ENCODE measurements around the gene C1D.
"Not testable (repeated sequence)": the region's sequence is repeated elsewhere in the genome, so short reads cannot be mapped to it uniquely, and the experiment has no call there.

Gene C1D

DNA sequence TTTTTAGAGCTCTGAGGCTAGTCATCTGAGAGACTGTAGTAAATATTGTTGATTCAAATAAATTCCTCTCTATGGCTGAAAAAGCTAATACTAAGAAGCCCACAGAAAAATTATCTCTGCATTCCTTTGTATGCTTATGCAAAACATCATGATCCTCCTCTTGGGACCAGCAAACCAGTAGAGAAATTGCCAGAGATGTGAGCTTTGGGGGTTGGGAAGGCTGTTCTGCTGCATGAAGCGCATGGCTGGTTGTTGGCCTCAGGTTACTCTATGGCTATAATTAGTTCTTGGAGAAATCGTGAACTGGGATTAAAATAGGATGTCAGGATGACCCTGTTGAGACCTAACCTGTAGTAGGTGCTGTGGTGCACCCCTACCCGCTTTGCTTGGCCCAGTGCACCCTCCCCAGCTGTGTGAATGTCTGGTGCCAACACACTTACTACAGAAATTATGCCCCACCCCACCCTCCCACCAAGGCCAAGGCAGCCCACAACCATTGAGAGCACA is 35.5 kb upstream of the C1D start:
- FAIRE-seq (peak; percentile 35), DNase-seq (ENCODE audit: insufficient read length, low spot score) (no peak)
- TF ChIP-seq POU2F2 (IDR thresholded peaks at IDR 0.05; ENCODE audit: low read depth, low read length) (no peak), SPI1 (IDR thresholded peaks at IDR 0.05; ENCODE audit: low read depth, low read length) (no peak), PAX5 (IDR thresholded peaks at IDR 0.05; ENCODE audit: insufficient read depth, low read length, severe bottlenecking) (no peak)

DNA sequence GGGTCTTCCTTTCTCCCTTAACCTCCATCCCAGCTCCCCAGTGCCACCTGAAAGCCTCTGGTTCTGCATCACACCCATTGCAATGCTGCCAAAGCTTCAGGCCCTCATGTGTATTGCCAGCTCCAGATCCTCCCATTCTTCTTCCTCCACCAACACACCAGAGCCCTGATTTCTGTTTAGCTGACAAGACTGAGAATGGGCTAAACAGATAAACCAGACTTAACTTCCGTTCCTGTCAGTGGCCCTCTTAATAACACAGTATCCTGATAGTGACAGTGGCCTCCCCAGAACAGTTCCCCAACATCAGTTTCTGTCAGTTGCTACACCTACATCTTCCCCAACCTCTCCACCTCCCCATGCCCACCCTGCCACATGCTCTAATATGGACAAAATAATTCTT is 31.3 kb upstream of the C1D start:
- no peak for DNase-seq (ENCODE audit: insufficient read length, low spot score)
- TF ChIP-seq POLR2A (IDR thresholded peaks at IDR 0.05; ENCODE audit: low read depth, low read length): no peak
- TF ChIP-seq SPI1 (IDR thresholded peaks at IDR 0.05; ENCODE audit: low read depth, low read length): no peak
- no peak for TF ChIP-seq POU2F2 (IDR thresholded peaks at IDR 0.05; ENCODE audit: low read depth, low read length)
- TF ChIP-seq TAF1 (IDR thresholded peaks at IDR 0.05; ENCODE audit: low read depth, low read length): no peak
- no peak for TF ChIP-seq POLR2AphosphoS5 (IDR thresholded peaks at IDR 0.05; ENCODE audit: low read depth, low read length)
- TF ChIP-seq PAX5 (IDR thresholded peaks at IDR 0.05; ENCODE audit: insufficient read depth, low read length, severe bottlenecking): no peak
- FAIRE-seq: no peak

DNA sequence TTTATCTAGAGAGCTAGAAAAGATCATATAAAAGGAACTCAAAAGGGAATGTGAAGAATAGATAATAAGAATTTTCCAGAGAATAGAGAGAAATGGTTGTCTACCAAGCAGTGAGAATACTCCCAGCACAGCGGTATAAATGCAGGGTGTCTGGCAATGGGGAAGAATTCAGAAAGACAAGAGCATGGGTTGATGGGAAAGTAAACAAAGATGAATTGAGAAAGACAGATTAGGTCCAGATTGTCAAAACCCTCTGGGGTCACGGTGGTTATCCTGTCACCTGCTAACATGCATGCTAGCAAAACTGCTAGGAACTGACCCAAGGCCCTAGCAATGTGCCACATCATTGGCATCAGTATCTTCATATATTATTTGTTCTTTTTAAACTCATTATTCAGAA is 30.8 kb upstream of the C1D start:
- DNase-seq (ENCODE audit: insufficient read length, low spot score) (no peak), FAIRE-seq (no peak)
- TF ChIP-seq TAF1 (IDR thresholded peaks at IDR 0.05; ENCODE audit: low read depth, low read length) (no peak), POU2F2 (IDR thresholded peaks at IDR 0.05; ENCODE audit: low read depth, low read length) (no peak), POLR2AphosphoS5 (IDR thresholded peaks at IDR 0.05; ENCODE audit: low read depth, low read length) (no peak), PAX5 (IDR thresholded peaks at IDR 0.05; ENCODE audit: insufficient read depth, low read length, severe bottlenecking) (no peak), SPI1 (IDR thresholded peaks at IDR 0.05; ENCODE audit: low read depth, low read length) (no peak), POLR2A (IDR thresholded peaks at IDR 0.05; ENCODE audit: low read depth, low read length) (no peak)

DNA sequence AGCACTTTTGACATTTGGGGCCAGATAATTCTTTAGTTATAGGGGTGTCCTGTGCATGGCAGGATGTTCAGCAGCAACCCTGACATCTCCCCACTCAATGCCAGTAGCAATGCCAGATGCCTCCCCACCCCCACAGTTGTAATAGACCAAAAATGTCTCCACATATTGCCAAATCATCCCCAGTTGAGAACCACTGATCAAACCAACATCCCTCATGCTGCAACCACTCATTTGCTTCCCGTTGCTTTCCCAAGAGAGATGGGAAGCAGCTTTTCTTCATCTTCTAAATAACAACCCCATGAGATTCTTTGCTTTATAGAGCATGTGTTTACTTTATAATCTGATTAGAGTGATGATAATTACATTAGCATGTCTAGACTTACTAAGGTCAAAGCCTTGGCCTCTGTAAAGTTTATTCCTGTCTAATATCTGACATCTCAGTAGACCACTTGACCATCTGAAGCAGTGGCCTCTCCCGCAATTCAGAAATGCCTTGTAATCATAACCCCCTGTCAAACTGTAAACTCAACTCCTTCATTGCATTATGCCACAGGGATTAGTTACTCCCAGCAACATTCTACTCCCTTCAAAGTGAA is 28.7 kb upstream of the C1D start:
- DNase-seq (ENCODE audit: insufficient read length, low spot score): no peak
- no peak for FAIRE-seq
- no peak for TF ChIP-seq TAF1 (IDR thresholded peaks at IDR 0.05; ENCODE audit: low read depth, low read length)
- no peak for TF ChIP-seq PAX5 (IDR thresholded peaks at IDR 0.05; ENCODE audit: insufficient read depth, low read length, severe bottlenecking)
- TF ChIP-seq POLR2A (IDR thresholded peaks at IDR 0.05; ENCODE audit: low read depth, low read length): no peak
- no peak for TF ChIP-seq SPI1 (IDR thresholded peaks at IDR 0.05; ENCODE audit: low read depth, low read length)
- no peak for TF ChIP-seq POLR2AphosphoS5 (IDR thresholded peaks at IDR 0.05; ENCODE audit: low read depth, low read length)
- TF ChIP-seq POU2F2 (IDR thresholded peaks at IDR 0.05; ENCODE audit: low read depth, low read length): no peak

DNA sequence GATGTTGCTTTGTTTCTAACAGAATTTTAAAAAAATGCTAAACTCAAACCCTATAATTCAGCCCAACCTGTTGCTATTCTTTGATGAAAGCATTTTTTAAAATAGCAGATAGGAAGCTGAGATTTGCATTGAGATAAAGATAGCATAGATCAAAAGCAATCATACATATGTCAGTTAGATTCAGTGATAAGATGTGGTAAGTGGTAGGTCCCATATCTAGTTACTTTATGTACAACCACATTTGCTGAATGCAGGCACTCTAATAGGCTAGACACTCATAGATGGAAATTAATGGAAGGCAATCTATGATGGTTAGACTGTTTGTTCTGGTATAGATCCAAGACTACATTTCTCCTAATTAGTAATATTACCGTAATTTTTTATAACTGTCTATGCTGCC is 27.2 kb upstream of the C1D start:
- DNase-seq (ENCODE audit: insufficient read length, low spot score) (no peak), FAIRE-seq (no peak)
- TF ChIP-seq POLR2AphosphoS5 (IDR thresholded peaks at IDR 0.05; ENCODE audit: low read depth, low read length) (no peak), PAX5 (IDR thresholded peaks at IDR 0.05; ENCODE audit: insufficient read depth, low read length, severe bottlenecking) (no peak), POU2F2 (IDR thresholded peaks at IDR 0.05; ENCODE audit: low read depth, low read length) (no peak), SPI1 (IDR thresholded peaks at IDR 0.05; ENCODE audit: low read depth, low read length) (no peak), TAF1 (IDR thresholded peaks at IDR 0.05; ENCODE audit: low read depth, low read length) (no peak), POLR2A (IDR thresholded peaks at IDR 0.05; ENCODE audit: low read depth, low read length) (no peak)

DNA sequence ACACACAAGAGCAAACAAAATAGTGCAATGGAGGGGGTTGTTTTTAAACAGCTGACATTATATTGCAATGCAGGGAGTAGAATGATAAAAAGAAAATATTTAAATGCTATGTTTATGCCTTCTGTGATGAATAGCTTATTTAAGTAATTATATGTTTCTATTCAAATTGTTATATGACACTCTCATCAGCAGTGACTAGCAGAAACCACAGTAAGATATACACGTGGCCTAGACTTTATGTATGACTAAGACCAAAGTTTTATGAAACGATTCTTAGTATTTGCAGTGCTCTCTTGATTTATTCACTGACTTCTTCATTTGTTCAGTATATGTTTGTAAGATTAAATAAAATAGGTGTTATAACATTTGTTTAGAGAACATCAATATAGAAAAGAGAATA is 26.1 kb upstream of the C1D start:
- TF ChIP-seq PAX5 (IDR thresholded peaks at IDR 0.05; ENCODE audit: insufficient read depth, low read length, severe bottlenecking) (no peak), TAF1 (IDR thresholded peaks at IDR 0.05; ENCODE audit: low read depth, low read length) (no peak), POLR2AphosphoS5 (IDR thresholded peaks at IDR 0.05; ENCODE audit: low read depth, low read length) (no peak), POU2F2 (IDR thresholded peaks at IDR 0.05; ENCODE audit: low read depth, low read length) (no peak), POLR2A (IDR thresholded peaks at IDR 0.05; ENCODE audit: low read depth, low read length) (no peak), SPI1 (IDR thresholded peaks at IDR 0.05; ENCODE audit: low read depth, low read length) (no peak)
- DNase-seq (ENCODE audit: insufficient read length, low spot score): no peak
- FAIRE-seq: no peak

DNA sequence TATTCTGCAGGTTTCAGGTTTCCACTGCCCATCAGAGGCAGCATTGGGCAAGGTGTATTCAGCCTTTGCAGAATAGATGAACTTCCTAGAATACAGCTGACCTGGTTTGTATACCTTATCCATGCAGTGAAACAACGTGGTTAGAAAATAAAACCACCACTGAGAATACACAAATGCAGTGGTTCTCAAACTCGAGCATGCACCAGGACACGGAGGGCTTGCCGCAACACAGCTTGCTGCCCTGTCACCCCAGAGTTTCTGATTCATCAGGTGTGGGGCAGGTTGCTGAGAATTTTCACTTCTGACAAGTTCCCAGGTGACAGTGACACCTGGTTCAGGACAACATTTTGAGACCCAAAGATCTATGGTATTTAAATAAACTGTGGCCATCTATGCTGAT is 23.4 kb upstream of the C1D start:
- no peak for TF ChIP-seq POU2F2 (IDR thresholded peaks at IDR 0.05; ENCODE audit: low read depth, low read length)
- TF ChIP-seq PAX5 (IDR thresholded peaks at IDR 0.05; ENCODE audit: insufficient read depth, low read length, severe bottlenecking): no peak
- no peak for TF ChIP-seq TAF1 (IDR thresholded peaks at IDR 0.05; ENCODE audit: low read depth, low read length)
- DNase-seq (ENCODE audit: insufficient read length, low spot score): no peak
- peak; percentile 92 for FAIRE-seq

DNA sequence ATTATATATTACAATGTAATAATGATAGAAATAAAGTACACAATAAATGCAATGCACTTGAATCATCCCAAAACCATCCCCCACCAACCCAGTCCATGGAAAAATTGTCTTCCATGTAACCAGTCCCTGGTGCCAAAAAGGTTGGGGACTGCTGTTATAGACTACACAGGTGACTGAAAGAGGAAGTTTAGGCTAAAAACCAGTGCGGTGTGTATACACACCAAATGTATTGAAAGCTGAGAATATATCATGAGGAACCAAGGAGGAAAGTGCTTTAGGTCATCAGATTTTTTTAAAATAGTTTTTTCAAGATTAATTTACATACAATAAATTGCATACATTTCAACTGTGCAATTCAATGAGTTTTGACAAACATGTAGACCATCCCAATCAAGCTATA is 20.5 kb upstream of the C1D start:
- DNase-seq (ENCODE audit: insufficient read length, low spot score): no peak
- no peak for TF ChIP-seq SPI1 (IDR thresholded peaks at IDR 0.05; ENCODE audit: low read depth, low read length)
- no peak for TF ChIP-seq POLR2A (IDR thresholded peaks at IDR 0.05; ENCODE audit: low read depth, low read length)
- no peak for TF ChIP-seq POU2F2 (IDR thresholded peaks at IDR 0.05; ENCODE audit: low read depth, low read length)
- TF ChIP-seq PAX5 (IDR thresholded peaks at IDR 0.05; ENCODE audit: insufficient read depth, low read length, severe bottlenecking): no peak
- TF ChIP-seq POLR2AphosphoS5 (IDR thresholded peaks at IDR 0.05; ENCODE audit: low read depth, low read length): no peak
- TF ChIP-seq TAF1 (IDR thresholded peaks at IDR 0.05; ENCODE audit: low read depth, low read length): no peak
- peak; percentile 41 for FAIRE-seq

DNA sequence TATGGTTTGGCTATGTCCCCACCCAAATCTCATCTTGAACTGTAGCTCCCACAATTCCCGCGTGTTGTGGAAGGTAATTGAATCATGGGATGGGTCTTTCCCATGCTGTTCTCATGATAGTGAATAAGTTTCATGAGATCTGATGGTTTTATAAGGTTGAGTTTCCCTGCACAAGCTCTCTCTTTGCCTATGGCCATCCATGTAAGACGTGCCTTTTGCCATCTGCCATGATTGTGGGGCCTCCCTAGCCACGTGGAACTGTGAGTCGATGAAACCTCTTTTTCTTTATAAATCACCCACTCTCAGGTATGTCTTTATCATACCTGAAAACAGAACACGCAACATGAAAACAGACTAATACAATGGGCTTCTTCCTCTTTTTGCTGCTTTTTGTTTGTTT is 11.2 kb upstream of the C1D start:
- FAIRE-seq (no peak), DNase-seq (ENCODE audit: insufficient read length, low spot score) (no peak)
- TF ChIP-seq SPI1 (IDR thresholded peaks at IDR 0.05; ENCODE audit: low read depth, low read length) (no peak), PAX5 (IDR thresholded peaks at IDR 0.05; ENCODE audit: insufficient read depth, low read length, severe bottlenecking) (no peak), POU2F2 (IDR thresholded peaks at IDR 0.05; ENCODE audit: low read depth, low read length) (no peak), POLR2A (IDR thresholded peaks at IDR 0.05; ENCODE audit: low read depth, low read length) (no peak)

DNA sequence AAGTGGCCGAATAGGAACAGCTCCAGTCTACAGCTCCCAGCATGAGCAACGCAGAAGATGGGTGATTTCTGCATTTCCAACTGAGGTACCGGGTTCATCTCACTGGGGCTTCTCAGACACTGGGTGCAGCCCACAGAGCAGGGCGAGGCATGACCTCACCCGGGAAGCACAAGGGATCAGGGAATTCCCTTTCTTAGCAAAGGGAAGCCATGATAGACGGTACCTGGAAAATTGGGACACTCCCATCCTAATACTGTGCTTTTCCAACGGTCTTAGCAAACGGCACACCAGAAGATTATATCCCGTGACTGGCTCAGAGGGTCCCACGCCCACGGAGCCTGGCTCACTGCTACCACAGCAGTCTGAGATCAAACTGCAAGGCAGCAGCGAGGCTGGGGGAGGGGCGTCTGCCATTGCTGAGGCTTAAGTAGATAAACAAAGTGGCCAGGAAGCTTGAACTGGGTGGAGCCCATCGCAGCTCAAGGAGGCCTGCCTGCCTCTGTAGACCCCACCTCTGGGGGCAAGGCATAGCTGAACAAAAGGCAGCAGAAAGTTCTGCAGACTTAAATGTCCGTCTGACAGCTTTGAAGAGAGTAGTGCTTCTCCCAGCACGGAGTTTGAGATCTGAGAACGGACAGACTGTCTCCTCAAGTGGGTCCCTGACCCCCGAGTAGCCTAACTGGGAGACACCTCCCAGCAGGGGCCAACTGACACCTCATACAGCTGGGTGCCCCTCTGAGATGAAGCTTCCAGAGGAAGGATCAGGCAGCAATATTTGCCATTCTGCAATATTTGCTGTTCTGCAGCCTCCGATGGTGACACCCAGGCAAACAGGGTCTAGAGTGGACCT is 1.2 kb upstream of the C1D start:
- not testable (repeated sequence) for DNase-seq (ENCODE audit: insufficient read length, low spot score); FAIRE-seq

Data from GM12891 (cell line).